Activated CD4-positive, alpha-beta T cell treated with anti-CD3 and anti-CD28 coated beads, Interleukin-2, Interleukin-6, amounts not matched to agents 100 ng/mL and 50 ng/mL, durations not matched to agents 16 hours and 8 hours (primary cell): ENCODE data around the gene GABBR2.

Experiments
- DNase-seq: peaks from one replicate; pipeline ENCODE4 v3.0.0-alpha.2; 2020

Gene GABBR2

DNA sequence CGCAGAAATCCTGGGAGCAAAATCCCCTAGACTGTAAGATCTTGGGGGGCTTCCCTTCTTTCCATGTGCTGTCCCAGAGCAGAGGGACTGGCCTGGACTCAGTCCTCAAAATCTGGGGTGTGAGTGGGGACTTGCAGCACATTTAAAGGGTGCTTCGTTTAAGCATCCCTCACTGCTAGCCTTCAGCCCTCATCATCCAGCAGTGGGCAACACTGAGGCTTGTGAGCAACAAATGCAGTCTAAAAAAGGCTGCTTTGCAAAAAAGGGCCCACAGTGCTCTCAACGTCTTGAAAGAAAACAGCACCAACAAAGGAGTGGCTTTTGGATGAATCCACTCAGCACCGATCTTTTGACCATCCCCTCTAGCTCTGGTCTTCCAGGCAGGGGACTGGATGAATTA is 325.0 kb downstream of the GABBR2 start:
- DNase-seq, result no peak

DNA sequence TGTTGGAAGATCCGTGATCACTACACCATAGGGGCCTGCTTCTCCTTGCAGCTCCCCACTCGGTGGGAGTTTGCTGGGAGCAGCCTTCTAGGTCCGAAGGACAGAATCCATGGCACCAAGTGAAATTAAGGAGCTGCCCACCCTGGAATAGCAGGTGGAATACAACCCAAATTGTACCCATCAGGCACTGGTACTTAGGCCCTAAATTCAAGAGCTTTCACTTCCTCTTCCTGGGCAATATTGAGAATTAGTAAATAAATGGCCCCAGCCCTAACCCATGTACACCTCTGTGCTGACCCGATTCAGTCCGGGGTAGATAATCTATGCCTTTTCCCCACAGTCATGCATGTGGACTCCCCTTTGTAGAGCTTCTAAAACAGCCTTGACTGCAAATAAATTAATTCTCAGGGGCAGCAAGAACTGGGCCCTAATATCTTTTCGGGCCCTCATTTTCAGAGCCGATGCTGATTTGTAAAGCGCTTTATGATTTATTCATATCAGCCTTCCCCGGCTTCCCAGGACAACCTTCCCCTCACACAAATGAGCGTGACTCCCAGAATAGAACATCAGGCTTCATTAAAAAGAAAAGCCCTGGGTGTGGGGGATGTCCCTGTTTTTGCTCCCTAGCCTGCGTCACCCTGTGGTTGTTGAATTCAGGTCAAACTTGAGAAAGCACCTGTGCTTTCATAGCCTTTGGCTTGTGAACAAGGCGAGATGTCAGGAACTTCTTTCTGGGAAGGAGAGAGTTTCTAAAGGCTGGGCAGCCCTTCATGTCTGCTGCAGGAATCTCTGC is 327.2 kb downstream of the GABBR2 start:
- no peak for DNase-seq

DNA sequence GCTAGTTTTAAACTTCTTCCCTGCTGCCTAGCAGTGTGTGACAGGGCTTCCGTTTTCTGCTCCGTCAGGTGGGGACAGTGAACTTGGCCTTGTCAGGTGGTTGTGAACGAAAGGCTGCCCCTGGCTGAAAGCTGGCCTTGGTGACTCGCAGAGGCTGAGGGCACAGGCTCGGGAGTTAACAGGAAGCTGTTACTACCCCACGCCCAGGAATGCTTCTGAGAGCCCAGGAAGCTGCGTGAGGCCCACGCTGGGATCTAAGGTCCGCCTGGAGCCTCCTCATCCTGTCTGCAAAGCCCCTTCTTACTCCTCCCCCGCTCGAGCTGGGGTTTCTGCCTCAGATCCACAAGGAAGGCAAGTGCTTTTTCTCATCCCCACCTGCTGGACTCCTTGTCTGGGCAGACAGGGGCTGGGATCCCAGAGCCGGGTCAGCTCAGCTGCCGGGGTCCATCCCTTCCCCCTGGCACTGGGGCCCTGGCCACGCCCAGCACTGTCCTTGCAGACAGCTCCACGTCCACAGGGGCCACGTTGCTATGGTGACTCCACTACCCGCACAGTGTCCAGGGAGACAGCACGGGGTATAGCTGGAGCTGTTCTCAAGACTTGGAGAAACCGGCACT is 328.6 kb downstream of the GABBR2 start:
- no peak for DNase-seq

DNA sequence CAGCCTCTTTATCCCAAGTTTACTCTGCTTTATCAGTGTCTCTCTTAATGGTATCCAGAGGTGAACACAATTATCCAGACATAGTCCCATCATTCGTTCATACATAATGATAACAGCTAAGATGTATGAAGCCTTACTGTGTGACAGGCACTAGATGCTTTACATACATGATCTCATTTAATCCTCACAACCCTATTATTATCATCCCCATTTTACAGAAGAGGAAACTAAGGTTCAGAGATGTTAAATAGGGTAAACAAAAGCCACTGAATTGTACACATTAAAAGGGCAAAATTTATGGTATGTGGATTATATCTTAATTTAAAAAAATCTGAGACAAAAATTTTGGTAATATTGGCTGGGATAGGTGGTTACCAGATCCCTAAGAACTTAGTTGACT is 329.2 kb downstream of the GABBR2 start:
- no peak for DNase-seq

DNA sequence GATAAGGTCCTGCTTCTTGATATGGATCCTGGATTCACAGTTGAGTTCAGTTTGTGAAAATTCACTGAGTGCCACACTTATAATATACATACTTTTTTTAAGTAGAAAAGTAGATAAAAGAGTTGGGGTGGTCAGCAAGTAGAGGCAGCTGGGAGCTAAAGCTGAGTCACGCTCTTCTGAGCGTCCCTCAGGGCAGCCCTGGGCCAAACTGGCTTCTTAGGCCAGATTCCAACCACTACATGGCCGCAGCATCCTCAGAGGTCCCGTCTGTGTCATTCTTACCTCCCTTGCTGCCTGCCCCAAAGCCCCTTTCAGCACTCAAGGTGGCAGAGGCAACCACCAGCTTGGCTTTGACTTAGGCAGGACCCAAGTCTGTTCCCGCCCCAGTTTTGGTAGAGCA is 329.9 kb downstream of the GABBR2 start:
- DNase-seq, result no peak

DNA sequence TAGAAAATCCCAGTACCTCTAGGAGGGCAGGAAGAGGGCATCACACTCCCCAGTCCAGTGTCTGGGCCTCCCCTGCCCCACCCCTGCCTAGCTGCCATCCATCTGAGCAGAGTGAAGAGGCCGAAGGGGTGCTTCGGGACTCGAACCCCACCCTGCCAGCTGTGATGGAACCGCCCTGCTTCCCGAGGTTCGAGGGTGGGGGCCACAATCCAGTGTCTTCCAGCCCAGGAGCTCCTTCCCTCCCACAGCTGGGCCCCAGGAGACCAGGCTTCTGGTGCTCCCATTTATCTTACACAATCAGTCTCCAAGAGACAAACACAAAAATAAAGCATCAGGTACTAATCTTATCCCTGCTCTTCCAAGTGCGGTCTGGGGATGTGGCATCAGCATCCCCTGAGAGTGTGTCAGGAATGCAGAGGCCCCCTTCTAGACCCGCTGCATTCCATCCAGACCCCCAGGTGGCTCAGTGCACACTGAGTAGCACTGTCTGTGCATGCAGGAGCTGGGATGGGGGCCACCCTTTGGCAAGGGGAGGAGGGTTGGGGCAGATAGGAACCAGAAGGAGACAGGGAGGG is 330.4 kb downstream of the GABBR2 start:
- DNase-seq, result no peak

DNA sequence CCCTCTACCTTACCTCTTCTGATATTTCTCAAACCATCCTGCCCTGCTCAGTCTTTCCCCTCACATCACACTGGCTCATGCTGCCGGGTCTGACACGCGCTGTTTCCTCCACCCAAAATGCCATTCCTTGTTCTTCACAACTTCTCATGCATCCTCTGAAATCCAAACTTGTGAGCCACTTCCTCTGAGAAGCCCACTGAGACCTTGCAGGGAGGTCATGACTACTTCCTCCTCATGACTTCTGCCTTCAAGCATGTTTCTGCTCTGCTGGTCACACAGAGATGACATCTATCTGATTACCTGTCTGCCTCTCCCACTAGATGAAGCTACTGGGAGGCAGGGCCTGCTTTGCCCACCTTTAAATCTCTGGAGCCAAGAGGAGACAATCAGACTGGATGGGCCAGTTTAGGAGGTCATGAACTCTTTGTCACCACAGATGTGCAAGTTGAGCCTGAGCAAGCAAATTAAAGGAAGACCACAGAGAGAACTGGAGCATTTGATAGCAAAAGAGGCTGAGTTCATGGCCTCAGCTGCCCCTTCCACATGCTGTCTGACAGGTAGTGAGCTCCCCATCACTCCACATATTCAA is 333.5 kb downstream of the GABBR2 start:
- DNase-seq, result no peak

DNA sequence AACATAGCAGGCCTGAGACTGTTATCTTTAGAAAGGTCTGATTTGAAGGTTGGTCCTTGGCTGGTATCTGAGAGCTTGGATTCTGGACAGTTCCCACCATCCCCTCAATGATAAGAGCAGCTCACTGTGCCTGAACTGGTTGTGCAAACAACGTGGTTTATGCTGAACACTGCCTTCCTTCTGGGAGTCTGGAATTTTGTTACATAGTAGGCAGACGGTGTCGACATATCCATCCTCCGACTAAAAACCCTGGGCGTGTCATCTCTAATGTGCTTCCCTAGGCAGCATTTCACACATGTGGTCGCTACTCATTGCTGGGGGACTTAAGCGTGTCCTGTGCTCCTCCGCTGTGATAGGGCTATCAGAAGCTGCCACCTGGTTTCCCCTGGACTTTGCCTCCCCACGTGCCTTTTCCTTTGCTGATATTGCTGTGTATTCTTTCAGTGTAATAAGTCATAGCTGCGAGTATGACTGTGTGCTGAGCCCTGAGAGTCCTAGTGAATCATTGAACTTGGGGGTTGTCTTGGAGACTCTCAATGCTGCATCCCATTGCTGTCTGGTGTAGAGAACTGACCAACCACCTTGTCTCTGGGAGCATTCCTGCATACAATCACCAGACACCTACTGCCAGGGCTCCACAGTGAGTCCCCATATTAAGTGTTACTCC is 334.2 kb downstream of the GABBR2 start:
- DNase-seq, result no peak

DNA sequence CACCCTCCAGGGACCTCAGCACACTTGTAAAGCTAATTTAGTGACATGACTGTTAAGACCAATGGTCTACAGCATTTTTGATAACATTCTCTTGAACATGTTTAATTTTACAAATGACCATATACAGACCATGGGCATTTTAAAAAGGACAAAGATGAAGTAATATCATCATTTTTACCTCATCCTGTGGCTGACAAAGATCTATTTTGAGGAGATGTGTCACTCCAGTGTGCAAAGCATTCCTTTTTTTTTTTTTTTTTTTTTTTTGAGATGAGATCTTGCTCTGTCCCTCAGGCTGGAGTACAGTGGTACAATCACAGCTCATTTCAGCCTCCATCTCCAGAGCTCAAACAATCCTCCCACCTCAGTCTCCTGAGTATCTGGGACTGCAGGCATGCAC is 335.1 kb downstream of the GABBR2 start:
- DNase-seq, result no peak

DNA sequence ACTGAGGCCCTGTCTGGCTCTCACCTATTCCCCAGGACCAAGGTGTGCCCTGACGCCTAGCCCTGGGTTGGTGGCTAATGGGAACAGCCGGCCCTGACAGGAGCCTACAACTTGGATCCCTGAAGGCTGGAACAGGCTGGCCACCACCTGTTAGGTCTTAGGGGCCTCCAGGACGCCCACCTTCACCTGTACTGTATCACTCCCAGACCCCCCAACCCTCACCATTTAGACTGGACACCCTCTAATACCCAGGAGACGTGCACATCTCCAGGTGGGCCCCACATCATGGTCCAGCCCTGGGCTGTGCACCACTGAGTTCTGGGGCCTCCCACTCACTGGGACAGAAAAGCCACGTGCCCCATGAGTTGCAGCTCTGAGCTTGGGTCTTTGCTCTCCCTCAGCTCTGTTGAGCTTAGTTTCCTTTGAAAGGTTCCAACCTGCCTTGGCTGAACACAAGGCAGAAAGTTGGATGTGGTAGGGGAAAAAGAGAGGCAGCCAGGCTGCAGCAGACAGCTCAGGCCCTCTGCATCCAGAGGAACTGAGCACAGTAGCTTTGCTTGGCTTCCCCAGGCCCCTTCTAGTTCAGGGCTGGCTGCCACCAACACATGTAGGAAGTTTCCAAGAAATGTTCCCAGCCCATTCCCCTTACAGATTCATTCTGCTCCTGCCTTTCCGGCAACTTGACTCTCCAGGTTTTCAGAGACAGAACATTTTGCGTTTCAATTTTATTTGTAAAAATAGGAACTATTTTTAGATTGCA is 336.5 kb downstream of the GABBR2 start:
- no peak for DNase-seq

DNA sequence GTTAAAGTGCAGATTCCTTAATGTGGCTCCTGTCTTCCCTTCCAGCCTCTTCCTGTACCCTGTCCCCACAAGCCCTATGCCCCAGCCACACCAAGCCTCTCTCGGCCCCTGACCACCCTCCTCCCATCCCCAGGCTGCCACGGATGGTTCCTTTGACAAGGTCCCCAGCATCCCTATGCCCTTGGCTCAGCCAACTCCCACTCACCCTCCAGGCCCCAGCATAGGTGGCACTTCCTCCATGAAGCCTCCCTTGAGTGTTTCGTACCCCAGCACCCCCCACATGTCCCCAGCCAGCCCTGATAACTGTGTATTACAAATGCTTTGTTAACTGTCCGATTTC is 337.8 kb downstream of the GABBR2 start:
- DNase-seq, result no peak

DNA sequence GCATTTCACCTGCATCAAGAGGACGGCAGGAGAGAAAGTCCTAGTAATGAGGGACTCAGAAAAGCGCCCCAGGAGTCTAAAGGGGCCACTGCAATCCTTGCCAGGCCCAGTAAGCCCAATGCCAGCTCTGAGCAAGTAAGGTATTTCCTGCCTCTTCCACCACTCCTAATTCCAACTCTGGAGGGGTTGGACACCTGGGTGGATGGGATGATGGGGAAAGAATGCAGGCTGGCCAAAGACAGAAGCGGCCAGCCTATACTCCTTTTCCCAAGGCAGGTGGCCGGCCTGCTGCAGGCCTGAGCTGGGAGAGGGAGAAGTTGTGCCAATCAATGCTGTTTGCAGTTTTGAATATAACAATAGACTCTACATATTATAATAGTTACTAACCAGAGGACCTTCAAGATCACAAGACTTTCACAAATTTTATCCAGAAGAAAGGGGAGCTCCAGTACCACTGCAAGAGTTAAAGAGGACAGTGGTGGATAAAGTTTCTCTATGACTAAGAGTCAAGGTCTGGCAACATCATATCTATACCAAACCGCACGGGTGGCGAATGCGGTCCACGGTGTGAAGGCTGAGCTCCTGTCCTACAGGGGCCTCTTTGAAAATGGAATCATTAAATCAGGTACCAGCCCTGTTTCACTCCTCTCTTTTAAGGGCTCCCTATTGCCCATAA is 338.3 kb downstream of the GABBR2 start:
- DNase-seq, result no peak

DNA sequence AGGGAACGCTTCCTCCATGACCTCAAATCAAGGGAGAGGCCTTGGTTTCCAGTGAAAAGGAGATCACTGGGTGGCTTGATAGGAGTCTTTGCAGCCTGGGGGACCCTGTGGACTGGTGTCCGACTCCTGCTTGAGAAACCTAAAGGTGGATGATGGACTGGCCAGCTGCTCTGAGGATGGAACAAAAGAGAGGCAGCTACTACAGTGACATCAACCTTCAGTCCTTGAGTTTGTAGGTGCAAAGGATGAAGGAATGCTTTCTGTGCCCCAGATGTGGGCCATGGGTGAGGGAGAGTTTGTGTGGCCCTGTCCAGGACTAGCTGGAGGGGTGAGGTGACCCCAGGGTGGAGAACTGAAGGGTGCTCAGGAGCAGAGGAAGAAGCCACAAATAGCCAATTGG is 338.8 kb downstream of the GABBR2 start:
- no peak for DNase-seq

DNA sequence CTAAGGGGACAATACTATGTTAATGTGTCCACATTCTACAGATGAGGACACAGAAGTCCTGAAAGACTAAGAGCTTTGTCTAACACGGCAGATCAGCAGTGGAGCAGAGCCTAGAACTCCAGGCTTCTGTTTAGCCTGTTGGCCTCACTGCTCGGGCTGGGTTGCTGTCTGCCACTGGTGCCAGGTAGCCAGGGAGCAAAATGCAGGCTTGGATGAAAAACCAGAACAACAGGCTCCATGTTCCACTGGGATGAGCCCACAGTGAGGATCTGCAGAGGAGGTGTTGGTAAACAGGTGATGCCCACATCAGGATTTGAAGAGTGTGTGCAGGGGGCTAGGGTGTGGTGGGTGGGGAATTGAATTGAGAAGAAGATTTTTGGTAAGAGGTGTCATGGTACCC is 339.3 kb downstream of the GABBR2 start:
- no peak for DNase-seq

DNA sequence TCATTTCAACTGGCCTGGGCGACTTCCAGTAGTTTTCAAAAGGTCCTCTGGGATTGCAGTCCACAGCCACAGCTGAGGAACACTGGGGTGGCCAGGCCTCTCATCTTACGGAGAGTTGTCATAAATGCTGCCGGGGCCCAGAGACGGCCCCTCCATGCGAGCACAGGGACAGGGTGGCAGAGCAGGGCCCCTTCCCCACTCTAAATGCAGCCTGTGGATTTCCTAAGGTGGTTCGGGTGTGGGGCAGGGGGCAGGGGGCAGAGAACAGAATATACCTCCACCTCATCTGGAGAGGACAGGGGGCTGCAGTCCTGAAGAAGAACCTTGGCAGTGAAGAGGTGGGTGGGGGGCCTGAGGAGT is 339.7 kb downstream of the GABBR2 start:
- no peak for DNase-seq

DNA sequence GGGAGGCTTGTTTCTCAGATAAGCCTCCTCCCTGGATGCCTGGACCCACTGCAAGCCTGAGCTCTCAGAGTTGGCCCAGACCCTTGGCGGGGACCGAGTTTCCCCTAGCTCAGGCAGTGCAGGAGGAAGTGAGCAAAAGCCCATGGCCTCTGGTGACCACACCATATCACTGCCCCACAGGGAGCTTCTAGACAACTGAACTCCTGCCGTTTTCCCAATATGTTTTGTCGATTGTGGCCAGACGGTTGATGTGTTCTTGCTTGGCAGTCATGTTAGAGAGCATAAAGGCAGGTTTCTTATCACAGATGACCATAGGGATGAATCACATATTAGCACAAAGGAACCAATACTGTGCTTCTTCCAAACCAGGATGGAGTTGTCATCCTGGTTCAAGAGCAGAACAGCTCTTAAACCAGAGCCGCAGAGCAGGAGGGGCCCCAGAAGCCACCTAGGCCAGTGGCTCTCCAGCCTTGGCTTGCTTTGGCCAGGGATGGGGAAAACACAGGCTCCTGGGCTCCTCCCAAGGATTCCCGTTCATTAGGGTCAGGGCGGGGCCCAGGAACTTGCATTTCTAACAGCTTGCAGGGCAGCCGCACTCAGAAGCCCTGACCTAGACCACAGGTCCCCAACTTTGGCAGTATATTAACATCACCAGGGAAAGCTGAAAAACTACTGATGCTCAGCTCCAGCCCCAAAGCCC is 340.2 kb downstream of the GABBR2 start:
- DNase-seq, result no peak

DNA sequence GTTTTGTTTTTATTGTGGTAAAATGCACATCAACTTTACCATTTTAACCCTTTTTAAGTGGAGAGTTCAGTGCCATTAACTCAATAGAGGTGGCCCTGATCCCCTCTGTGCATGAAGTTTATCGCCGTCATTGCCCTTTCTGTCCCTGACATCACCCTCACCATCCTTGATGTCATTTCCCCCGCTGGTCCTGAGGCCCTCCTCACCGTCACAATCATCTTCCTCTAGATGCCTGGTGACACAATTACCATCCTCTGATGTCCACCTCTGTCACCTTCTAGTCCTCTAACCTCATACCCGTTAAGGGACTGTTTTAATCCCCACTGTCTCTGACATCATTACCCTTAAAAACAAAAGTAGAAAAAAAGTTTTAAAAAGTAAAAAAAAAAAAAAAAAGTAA is 340.8 kb downstream of the GABBR2 start:
- no peak for DNase-seq

DNA sequence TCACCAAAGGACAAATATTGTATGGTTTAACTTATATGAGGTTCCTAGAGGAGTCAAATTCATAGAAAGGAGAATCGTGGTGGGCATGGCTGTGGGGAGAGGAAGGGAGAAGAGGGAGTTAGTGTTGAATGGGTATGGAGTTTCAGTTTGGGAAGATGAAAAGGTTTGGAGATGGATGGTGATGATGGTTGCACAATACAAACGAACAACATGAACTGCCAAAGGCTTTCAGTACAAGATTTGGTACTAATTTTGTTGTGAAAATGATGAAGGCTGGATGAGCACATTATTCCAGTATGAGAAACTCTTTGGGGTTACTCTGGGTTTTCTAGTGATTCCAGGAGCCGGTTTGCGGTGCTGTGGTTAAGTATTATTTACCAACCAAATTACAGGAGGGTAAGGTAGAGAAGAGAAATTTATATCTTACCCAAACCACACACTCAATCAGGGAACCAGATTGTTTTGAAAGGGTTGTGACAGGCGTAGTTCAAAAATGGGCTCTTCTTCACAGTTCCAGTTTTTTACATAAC is 341.3 kb downstream of the GABBR2 start:
- no peak for DNase-seq

DNA sequence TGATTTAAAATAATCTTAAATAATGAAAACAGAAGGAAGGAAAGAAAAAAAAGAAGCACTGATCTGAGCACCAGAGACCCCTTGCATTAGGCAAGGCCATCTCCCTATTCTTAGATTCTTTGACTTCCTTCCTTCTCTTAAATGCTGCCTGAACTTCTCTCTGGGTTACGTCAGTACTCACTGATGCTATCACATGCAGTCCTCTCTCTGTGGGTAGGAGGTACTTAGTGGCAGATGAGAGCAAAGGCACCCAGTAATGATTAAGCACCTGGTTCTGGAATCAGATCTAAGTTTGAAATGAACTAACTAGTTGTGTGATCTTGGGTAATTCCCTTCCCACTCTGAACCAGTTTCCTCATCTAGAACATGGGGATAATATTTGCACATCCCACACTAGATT is 343.0 kb downstream of the GABBR2 start:
- DNase-seq, result no peak

DNA sequence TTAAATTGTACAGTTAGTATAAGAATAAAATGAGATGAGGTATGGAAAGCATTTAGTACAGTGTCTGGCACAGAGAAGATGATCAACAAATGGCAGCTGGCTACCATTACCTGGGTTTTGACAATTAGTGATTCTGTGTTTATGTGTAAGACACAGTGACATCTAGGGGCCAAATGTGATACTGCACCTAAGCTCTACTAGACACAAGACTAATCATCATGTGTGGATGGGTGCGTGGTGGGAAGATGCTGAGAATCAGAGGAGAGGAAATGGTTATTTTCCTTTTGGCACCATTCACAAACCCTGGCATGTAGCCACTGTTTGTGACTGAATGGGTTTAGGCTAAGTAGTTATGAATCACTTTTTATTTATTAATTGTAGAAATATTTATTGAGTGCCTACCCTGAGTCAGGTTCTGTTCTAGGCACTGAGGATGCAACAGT is 343.5 kb downstream of the GABBR2 start:
- peak; percentile 38 for DNase-seq

DNA sequence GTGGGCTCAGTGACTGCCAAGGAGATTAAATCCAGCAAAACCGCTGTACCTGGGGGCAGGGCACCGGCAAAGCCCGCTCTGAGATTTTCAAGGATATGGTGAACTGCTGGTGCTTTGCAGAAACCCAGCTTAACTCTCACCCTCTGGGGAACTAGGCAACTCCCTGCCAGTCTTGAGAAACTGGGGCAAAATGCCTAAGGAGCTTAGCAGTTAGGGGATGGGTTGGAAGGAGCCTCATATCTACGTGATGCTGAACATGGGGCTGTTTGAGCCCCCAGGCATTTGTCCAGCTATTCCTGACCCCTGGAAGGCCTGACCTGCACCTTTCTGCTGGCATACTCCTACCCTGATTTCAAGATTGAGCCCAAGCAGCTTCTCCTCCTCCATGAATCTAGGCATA is 344.6 kb downstream of the GABBR2 start:
- DNase-seq, result no peak
